Activated naive CD4-positive, alpha-beta T cell treated with anti-CD3 and anti-CD28 coated beads for 36 hours (primary cell): ENCODE data around the gene KDM4B. TPM values are rescaled to one million over a fixed set of nuclear protein-coding genes. Genes with fewer than 3 reads are reported as not detected.
A peak's percentile ranks its signal among the peaks of the same experiment; 100 is the strongest.

Source experiments
- CTCF ChIA-PET: fragments of 350-600 bp; sonication (Branson Sonifier 250); formaldehyde crosslinking; loops from one replicate; lab custom pipeline; 2021; ENCODE audit warnings: antibody characterized with exemption; lab: Charles Lee
- DNase-seq: peaks from one replicate; pipeline ENCODE4 v3.0.0-alpha.2; 2020
- H3K27ac Mint-ChIP-seq: one replicate; pipeline ENCODE4 v1.8.0; 2021; ENCODE audit warnings: mild to moderate bottlenecking, mixed read lengths
- H3K27me3 Mint-ChIP-seq: one replicate; pipeline ENCODE4 v1.8.0; 2021; ENCODE audit warnings: low read depth, mixed read lengths
- H3K36me3 Mint-ChIP-seq: one replicate; pipeline ENCODE4 v1.8.0; 2021; ENCODE audit warnings: low read depth, mixed read lengths
- H3K4me1 Mint-ChIP-seq: one replicate; pipeline ENCODE4 v1.8.0; 2021; ENCODE audit warnings: low read depth, mixed read lengths
- H3K4me3 Mint-ChIP-seq: one replicate; pipeline ENCODE4 v1.8.0; 2021; ENCODE audit warnings: mild to moderate bottlenecking, moderate library complexity, mixed read lengths
- H3K9me3 Mint-ChIP-seq: one replicate; pipeline ENCODE4 v1.8.0; 2021; ENCODE audit warnings: mixed read lengths
- intact Hi-C: fragments of 100-400 bp; cut with micrococcal nuclease; formaldehyde crosslinking; loops from one replicate; pipeline ENCODE4 v1.15.1; 2023
- total RNA-seq, 2 experiments: library from RNA; stranded (reverse); gene quantifications; one replicate each; pipeline ENCODE4 v1.2.3, GENCODE V29; 2021

The KDM4B gene
- total RNA-seq, 2 experiments from 2014 or later = 10.5 to 12.7 TPM

DNA sequence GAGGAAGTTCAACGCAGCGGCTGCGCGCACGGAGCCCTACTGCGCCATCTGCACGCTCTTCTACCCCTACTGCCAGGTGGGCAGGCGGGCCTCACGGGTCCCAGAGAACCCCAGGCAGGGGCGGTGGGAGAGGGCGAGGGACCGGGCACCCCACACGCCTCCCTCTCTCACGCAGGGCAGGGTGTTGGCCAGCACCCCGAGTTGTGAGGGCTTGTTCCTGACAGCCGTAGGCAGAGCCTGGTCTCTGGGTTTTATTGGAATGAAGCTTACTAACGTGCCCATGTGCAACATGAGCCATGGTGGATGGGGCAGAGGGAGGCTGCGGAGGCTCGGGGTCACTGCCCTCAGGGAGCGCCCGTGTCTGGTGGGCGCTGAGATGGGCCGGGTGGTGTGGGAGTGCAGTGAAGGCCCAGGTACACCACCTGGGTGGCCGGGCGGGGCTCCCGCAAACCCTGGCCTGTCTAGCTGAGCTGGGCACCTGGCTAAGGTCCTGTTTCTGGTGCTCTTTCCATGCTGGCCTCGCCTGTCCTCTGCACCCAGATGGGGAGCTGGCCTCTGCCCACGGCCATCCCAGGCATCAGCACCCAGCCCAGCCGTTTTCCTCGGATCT is 165.2 kb downstream of the KDM4B start:
- Mint-ChIP-seq H3K36me3 (peaks cover 16% of the 10 kb centered on the region), H3K4me3 (no peak overlapping the region), H3K4me1 (peaks cover 37% of the 10 kb centered on the region), H3K27ac (no peak overlapping the region), H3K27me3 (no peaks in the 10 kb centered on the region), H3K9me3 (no peaks in the 10 kb centered on the region)
- intact Hi-C loops = loop anchor here (5.0 kb wide), 1 partner anchor 322 kb away; no protein-coding TSS in a partner anchor
- CTCF ChIA-PET = no interaction called here
- no peak for DNase-seq

DNA sequence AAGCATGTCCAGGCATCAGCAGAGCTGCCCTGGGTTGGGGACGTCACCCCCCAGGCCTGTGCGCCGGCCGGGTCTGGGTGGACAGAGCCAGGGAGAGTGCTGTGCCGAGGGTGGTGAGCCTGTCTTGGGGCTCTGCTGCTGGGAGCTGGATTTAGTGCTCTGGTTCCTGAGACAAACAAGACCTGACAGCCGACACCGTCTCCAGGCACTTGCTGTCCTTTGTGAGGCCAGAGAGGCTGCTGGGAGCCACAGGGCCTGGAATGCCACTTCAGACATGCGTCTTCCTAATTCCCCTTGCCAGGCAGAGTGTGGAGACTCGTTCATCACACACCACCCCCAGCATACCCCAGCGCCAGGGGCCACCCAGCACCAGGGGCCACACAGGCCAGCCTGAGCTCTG is 165.8 kb downstream of the KDM4B start:
- intact Hi-C loops = loop anchor here (5.0 kb wide), 1 partner anchor 322 kb away; no protein-coding TSS in a partner anchor
- Mint-ChIP-seq H3K4me1 (peaks cover 39% of the 10 kb centered on the region), H3K36me3 (peaks cover 21% of the 10 kb centered on the region), H3K4me3 (no peak overlapping the region), H3K27me3 (no peaks in the 10 kb centered on the region), H3K27ac (no peak overlapping the region), H3K9me3 (no peaks in the 10 kb centered on the region)
- CTCF ChIA-PET = no interaction called here
- DNase-seq = no peak

DNA sequence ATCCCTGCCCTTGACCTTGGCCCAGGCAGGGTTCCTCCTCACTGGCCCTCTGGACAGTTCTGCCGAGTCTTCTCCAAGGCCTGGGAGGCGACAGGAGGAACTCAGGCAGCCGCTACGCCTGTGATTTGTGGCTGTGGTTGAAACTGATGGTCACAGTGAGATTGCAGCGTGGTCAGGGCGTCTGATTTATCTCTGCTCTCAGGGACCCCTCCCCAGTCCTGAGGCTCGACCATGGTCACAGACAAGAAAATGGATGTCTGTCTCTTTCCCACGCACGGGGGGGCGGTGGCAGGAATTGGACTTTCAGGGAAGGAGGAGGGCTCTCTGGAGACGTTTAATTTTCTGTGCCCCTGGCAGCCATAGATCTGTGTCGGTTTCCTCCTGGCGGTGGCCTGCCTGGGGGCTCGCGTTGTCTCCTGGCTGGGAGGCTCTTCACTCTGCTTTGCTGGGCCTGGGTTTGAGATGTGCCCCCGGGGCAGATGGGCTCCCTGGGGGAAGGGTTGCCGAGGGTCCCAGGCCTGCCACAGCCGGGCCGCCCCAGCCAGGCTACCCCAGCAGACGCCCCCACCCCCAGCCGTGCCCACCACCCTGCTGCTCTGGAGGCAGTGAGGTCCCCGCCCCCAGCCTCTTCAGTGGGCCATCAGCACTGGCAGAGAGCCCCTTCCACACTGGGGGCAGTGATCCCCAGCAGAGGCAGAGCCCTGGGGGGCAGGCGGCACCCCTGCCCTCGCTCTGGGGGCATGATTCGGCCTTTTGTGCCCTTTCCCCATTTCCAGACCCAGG is 167.4 kb downstream of the KDM4B start:
- peaks cover 25% of the 10 kb centered on the region for H3K4me1 Mint-ChIP-seq
- intact Hi-C loops = no loop called here
- H3K4me3 Mint-ChIP-seq = no peak overlapping the region

DNA sequence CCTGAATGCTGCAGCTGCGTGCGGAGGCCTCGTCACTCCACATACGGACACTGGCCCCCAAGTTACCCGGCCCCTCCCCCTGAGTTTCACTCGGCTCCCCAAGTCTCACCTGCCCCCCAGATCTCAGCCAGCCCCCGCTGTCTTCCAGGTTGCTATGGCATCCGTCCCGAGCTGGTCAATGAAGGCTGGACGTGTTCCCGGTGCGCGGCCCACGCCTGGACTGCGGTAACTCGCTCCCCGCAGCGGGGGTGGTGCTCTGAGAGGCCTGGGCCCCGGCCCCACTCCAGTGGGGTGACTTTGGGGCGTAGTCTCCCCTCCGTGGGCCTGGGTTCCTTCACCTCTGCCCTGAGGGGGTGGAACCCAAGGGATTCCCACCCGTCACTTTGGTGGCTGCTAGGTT is 168.2 kb downstream of the KDM4B start:
- peaks cover 21% of the 10 kb centered on the region for H3K4me1 Mint-ChIP-seq
- H3K4me3 Mint-ChIP-seq = no peak overlapping the region
- no peak overlapping the region for H3K27ac Mint-ChIP-seq
- no peaks in the 10 kb centered on the region for H3K9me3 Mint-ChIP-seq
- peaks cover 24% of the 10 kb centered on the region for H3K36me3 Mint-ChIP-seq
- H3K27me3 Mint-ChIP-seq = no peaks in the 10 kb centered on the region
- DNase-seq = no peak
- intact Hi-C loops = no loop called here
- CTCF ChIA-PET = no interaction called here

More for the DNA sequence above, 167.4 kb downstream of the KDM4B start:
- Mint-ChIP-seq H3K36me3 (peaks cover 24% of the 10 kb centered on the region), H3K9me3 (no peaks in the 10 kb centered on the region), H3K27me3 (no peaks in the 10 kb centered on the region), H3K27ac (no peak overlapping the region)
- CTCF ChIA-PET = no interaction called here
- no peak for DNase-seq

DNA sequence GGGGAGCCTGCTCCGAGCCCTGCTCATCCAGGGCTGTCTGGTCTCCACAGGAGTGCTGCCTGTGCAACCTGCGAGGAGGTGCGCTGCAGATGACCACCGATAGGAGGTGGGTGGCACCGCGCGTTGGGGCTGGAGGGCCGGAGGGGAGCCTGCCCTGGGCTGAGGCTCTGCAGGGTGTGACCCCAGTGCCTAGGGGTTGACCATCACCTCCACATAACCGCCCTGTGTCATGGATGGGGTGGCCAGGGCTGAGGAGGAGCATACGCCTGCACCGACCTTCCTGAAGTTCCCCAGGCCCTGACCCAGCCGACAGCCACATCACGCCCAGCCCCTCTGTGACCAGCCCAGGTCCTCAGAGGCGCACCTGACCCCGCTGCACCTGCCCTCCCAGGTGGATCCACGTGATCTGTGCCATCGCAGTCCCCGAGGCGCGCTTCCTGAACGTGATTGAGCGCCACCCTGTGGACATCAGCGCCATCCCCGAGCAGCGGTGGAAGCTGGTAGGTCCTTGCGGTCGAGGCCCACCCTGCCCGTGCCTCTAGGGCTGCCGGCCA is 168.7 kb downstream of the KDM4B start:
- intact Hi-C loops = no loop called here
- CTCF ChIA-PET = interaction anchor here (1.1 to 1.4 kb wide), 2 partner anchors 17 to 32 kb away, joined by 3 to 4 read pairs; no protein-coding TSS in a partner anchor
- Mint-ChIP-seq H3K4me1 (peaks cover 21% of the 10 kb centered on the region), H3K4me3 (no peak overlapping the region), H3K27ac (no peak overlapping the region), H3K36me3 (peaks cover 24% of the 10 kb centered on the region), H3K9me3 (no peaks in the 10 kb centered on the region), H3K27me3 (no peaks in the 10 kb centered on the region)
- DNase-seq = no peak

DNA sequence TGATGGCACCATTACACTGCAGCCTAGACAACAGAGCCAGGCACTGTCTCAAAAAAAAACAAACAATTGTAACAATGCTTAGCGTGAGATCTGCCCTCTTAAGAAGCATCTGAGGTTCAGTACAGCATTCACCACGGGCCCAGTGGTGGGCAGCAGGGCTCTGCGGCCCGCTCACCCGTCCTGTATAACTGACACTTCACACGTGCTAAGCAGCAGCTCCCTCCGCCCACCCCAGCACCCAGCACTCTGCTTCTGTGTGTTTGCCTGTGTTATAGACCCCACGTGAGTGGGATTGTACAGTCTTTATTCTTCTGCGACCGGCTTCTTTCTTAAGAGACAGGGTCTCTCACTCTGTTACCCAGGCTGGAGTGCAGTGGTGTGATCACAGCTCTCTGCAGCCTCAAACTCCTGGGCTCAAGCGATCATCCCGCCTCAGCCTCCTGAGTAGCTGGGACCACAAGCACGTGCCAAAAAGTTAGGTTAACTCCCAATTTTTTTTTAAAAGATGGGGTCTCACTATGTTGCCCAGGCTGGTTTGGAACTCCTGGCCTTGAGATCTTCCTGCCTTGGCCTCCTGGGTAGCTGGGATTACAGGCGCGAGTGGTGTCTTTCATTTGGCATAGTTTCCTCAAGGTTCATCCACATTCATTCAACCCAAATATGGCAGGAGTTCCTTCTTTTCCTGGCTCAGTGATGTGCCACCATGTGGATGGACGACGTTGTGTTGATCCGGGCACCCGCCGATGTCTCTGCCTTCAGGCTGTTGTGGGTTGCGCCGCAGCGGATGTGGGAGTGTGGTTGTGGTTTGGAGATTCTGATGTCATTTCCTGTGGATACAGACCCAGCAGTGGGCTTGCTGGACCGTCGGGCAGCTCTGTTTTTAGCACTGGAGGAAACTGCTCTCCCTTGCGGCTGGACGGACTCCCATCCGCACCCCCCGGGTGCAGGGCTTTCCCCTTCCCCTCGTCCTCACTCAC is 170.0 kb downstream of the KDM4B start:
- intact Hi-C loops = no loop called here
- CTCF ChIA-PET = interaction anchor here (0.6 to 1.4 kb wide), 3 partner anchors 16 to 325 kb away, joined by 3 to 4 read pairs (median 3); no protein-coding TSS in a partner anchor

DNA sequence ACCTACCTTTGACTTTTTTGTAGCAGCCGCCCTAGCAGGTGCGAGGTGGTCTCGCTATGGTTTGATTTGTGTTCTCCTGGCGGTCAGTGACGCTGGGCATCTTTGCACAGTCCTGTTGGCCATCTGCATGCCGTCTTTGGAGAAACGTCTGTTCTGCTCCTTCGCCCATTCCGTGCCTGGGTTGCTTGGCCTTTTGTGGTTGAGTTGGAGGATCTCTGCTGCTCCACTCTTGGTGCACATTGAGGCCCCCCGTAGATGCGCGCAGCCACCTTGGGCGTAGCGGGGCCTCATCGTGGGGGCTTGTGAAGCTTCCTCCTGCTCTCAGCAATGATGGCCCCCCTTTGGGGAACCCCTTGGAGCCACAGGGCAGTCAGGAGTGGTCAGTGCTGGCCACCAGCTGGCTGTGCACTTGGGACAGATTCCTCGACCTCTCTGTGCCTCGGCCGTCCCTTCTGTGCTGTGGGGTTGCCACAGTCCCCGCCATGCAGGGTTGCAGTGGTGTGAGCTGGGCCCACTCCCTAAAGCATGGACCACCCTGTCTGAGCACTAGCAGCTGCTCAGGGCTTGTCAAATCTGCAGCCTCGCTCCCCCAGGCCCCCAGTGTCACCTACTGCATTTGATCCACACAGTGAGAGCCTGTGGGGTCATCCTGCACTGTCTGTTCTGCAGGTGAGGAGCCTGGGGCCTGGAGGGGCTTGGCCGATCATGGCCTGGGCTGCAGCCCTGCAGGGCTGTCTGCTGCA is 170.8 kb downstream of the KDM4B start:
- no peak for DNase-seq
- Mint-ChIP-seq H3K4me3 (peak overlapping the region; percentile 71), H3K27me3 (no peaks in the 10 kb centered on the region), H3K27ac (peak overlapping the region; percentile 79), H3K9me3 (no peaks in the 10 kb centered on the region), H3K4me1 (peaks cover 23% of the 10 kb centered on the region), H3K36me3 (peaks cover 20% of the 10 kb centered on the region)
- intact Hi-C loops = no loop called here
- CTCF ChIA-PET = no interaction called here

More for the DNA sequence above, 170.0 kb downstream of the KDM4B start:
- no peaks in the 10 kb centered on the region for H3K27me3 Mint-ChIP-seq
- no peaks in the 10 kb centered on the region for H3K9me3 Mint-ChIP-seq
- peak overlapping the region; percentile 79 for H3K27ac Mint-ChIP-seq
- H3K36me3 Mint-ChIP-seq = peaks cover 24% of the 10 kb centered on the region
- H3K4me1 Mint-ChIP-seq = peaks cover 23% of the 10 kb centered on the region
- DNase-seq = peak; percentile 94
- peak overlapping the region; percentile 71 for H3K4me3 Mint-ChIP-seq

DNA sequence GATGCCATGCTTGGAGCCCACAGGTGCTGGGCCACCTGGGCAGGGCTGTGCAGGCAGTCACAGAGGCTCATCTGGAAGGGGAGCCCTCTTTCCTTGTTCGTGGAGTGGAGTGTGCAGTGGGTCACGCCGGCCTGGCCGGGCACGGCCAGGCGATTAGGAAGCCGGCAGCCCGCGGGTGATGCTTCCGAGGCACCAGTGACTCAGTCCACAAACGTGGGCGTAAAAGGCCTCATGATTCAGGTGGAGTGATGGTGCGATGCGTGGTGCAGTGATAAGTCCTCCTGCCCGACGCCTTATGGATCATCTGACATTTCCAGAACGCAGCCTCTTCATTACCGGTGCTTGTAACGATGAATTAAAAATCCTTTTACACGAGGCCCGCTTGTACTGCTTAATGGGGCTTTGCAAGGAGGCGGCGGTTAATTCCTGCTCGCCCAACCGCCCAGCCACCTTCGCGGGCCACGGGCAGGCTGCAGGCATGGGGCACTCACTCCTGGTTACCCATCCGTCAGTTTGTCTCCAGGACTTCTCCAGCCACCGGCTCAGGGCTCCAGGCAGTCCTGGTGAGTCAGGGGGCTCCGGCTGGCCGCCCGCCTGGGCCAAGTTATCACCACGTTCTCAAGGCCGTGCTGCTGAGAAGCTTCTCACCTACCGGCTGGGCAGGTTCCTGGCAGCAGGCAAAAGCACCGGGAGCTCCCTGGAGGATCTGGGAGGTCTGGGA is 172.4 kb downstream of the KDM4B start:
- Mint-ChIP-seq H3K4me1 (peaks cover 23% of the 10 kb centered on the region), H3K4me3 (no peak overlapping the region), H3K27ac (no peak overlapping the region), H3K27me3 (no peaks in the 10 kb centered on the region), H3K9me3 (no peaks in the 10 kb centered on the region), H3K36me3 (peaks cover 23% of the 10 kb centered on the region)
- no peak for DNase-seq
- intact Hi-C loops = no loop called here
- CTCF ChIA-PET = no interaction called here

DNA sequence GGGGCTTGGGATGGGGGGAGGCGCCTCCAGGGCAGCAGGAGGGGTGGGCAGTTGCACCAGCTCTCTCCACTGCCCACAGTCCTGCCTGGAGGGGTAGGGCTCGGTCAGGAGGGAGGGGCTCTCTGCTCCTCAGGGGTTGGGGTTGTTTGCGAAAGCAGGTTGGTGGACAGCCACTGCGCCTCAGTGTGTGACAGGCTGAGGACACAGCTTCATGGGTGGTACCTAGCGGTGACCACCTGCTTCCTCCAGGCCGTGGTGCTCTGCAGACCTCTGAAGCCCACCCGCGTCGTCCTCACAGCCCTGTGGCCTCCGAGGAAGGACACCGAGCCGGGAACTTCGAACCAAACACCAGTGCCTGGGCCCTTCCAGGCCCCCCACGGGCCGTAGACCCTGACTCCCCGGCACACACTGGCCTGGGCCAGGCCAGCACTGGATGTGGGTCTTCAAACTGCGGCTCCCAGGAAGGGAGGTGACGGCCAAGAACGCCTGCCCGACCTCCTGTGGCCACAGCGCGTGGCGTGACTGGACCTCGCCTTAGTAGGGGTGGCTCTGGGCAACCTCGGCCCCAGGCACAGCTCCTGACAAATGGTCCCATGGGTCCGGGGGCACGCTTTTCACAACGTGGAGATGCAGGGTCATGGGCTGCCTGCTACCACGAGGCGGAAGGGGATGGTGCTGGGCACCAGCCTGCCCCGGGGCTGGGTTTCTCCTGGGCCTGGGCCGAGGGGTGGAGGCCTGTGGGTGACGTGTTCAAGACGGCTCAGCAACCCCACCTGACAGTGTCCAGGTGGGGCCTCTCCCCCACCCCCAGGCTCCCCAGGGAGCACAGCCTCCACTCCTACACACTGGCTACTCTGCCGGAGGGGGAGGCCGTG is 173.2 kb downstream of the KDM4B start:
- intact Hi-C loops = no loop called here
- H3K4me3 Mint-ChIP-seq = no peak overlapping the region
- CTCF ChIA-PET = no interaction called here
- H3K4me1 Mint-ChIP-seq = peaks cover 23% of the 10 kb centered on the region
- peaks cover 24% of the 10 kb centered on the region for H3K36me3 Mint-ChIP-seq
- H3K27ac Mint-ChIP-seq = no peak overlapping the region
- no peaks in the 10 kb centered on the region for H3K9me3 Mint-ChIP-seq
- DNase-seq = no peak
- H3K27me3 Mint-ChIP-seq = no peaks in the 10 kb centered on the region

DNA sequence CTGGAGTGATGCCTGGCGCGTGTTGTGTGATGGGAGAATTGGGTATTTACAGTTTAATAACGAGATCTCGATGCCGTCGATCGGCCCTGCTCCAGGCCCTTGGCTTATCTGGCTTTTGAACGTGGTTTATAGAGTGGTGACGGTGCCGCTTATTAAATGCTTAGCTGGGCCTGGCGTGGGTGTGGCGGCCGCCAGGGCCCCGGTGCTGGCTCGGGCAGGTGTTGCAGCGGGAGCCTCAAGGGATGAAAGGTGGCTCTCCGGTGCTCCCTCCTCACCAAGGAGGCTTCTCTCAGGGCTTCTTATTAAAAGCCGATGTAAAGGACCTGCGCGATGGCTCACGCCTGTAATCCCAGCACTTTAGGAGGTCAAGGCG is 173.8 kb downstream of the KDM4B start:
- Mint-ChIP-seq H3K4me3 (no peak overlapping the region), H3K4me1 (peaks cover 23% of the 10 kb centered on the region), H3K9me3 (no peaks in the 10 kb centered on the region), H3K27me3 (no peaks in the 10 kb centered on the region), H3K36me3 (peaks cover 26% of the 10 kb centered on the region), H3K27ac (no peak overlapping the region)
- CTCF ChIA-PET = no interaction called here
- intact Hi-C loops = no loop called here
- no peak for DNase-seq
